Inferior parietal cortex (tissue), 1 donor: ENCODE measurements around the gene NAGPA.
A peak's percentile ranks its signal among the peaks of the same experiment; 100 is the strongest.

Experiments used
- DNase-seq: peaks from one replicate; pipeline ENCODE4 v3.0.0-alpha.2; 2016; ENCODE audit errors: extremely low spot score

Gene NAGPA

GRCh38 chr16:5003211-5003610 is 30.5 kb downstream of the NAGPA start:
- DNase-seq: no peak

- no peak for DNase-seq
Observed at GRCh38 chr16:5002699-5003143, 31.0 kb downstream of the NAGPA start.

GRCh38 chr16:5001986-5002385 is 31.7 kb downstream of the NAGPA start:
- DNase-seq: no peak

GRCh38 chr16:5001571-5001970 is 32.2 kb downstream of the NAGPA start:
- peak; percentile 39 for DNase-seq

GRCh38 chr16:5000573-5001001 is 33.1 kb downstream of the NAGPA start:
- no peak for DNase-seq

- DNase-seq: peak; percentile 67
Observed at GRCh38 chr16:4994719-4995434, 38.9 kb downstream of the NAGPA start.

GRCh38 chr16:4991754-4992153 is 42.0 kb downstream of the NAGPA start:
- no peak for DNase-seq

- DNase-seq: no peak
Observed at GRCh38 chr16:4990415-4990814, 43.3 kb downstream of the NAGPA start.

- DNase-seq: no peak
Observed at GRCh38 chr16:4989391-4990006, 44.2 kb downstream of the NAGPA start.

GRCh38 chr16:4988647-4989046 is 45.1 kb downstream of the NAGPA start:
- no peak for DNase-seq

GRCh38 chr16:4987580-4988374 is 46.0 kb downstream of the NAGPA start:
- no peak for DNase-seq

GRCh38 chr16:4987250-4987579 is 46.5 kb downstream of the NAGPA start:
- no peak for DNase-seq

GRCh38 chr16:4984174-4984990 is 49.4 kb downstream of the NAGPA start:
- no peak for DNase-seq

- no peak for DNase-seq
Observed at GRCh38 chr16:4982056-4982867, 51.5 kb downstream of the NAGPA start.

GRCh38 chr16:4981473-4981872 is 52.3 kb downstream of the NAGPA start:
- no peak for DNase-seq

GRCh38 chr16:4980691-4981090 is 53.0 kb downstream of the NAGPA start:
- no peak for DNase-seq

- no peak for DNase-seq
Observed at GRCh38 chr16:4979736-4980660, 53.7 kb downstream of the NAGPA start.

GRCh38 chr16:4979164-4979563 is 54.6 kb downstream of the NAGPA start:
- no peak for DNase-seq

- no peak for DNase-seq
Observed at GRCh38 chr16:4976611-4977145, 57.1 kb downstream of the NAGPA start.

GRCh38 chr16:4976079-4976478 is 57.7 kb downstream of the NAGPA start:
- no peak for DNase-seq
